Tibial artery (tissue), 4 donors: Measurements from ENCODE around the gene SPATS1.

ENCODE experiments used
- DNase-seq, 2 donors: peaks; one replicate each; pipeline ENCODE4 v3.0.0-alpha.2; 2019
- H3K27ac ChIP-seq, 2 donors: fragments of 200-600 bp; sonication (generic) in 1 of 2; 1 replicate in 1 of 2; 2 replicates in 1 of 2; pipeline ENCODE4 v1.5.1; 2018 to 2019; ENCODE audit warnings: mild to moderate bottlenecking in 1 of 2
- H3K27me3 ChIP-seq, 2 donors: fragments of 200-600 bp; sonication (generic) in 1 of 2; one replicate each; pipeline versions ENCODE4 v1.5.1 to v1.6.0; 2016 to 2019
- H3K36me3 ChIP-seq, 3 donors: fragments of 200-600 bp; sonication (generic) in 2 of 3; one replicate each; pipeline ENCODE4 v1.5.1; 2016 to 2019; ENCODE audit warnings: mild to moderate bottlenecking in 2 of 3
- H3K4me1 ChIP-seq, 4 donors: fragments of 200-600 bp; sonication (generic) in 2 of 4; 1 replicate in 3 of 4; 2 replicates in 1 of 4; pipeline ENCODE4 v1.5.1; 2016 to 2019
- H3K4me3 ChIP-seq, 2 donors: fragments of 200-600 bp; sonication (generic) in 1 of 2; 1 replicate in 1 of 2; 2 replicates in 1 of 2; pipeline ENCODE4 v1.5.1; 2018 to 2019; ENCODE audit warnings: mild to moderate bottlenecking in 2 of 2
- H3K9me3 ChIP-seq, 3 donors: fragments of 200-600 bp; sonication (generic) in 1 of 3; one replicate each; pipeline ENCODE4 v1.5.1; 2016 to 2019
- CTCF ChIP-seq, 2 experiments: fragments of 200-600 bp in 1 of 2; fragments of 450-650 bp in 1 of 2; IDR thresholded peaks; one replicate each; pipeline ENCODE4 v1.5.1; 2017 to 2019; ENCODE audit warnings: antibody characterized with exemption in 2 of 2, mild to moderate bottlenecking in 1 of 2, moderate library complexity in 1 of 2
- intact Hi-C: fragments of 100-400 bp; cut with DNase I; formaldehyde crosslinking; loops from one replicate; pipeline ENCODE4 v1.15.0; 2023; ENCODE audit warnings: low total_unique reads

SPATS1 gene

GRCh38 chr6:44363377-44363926, 21.0 kb downstream of the SPATS1 start:
- no peak for DNase-seq
- Histone ChIP-seq H3K4me3 (no peak overlapping the region), H3K27me3 (peaks cover 0 to 5% of the 10 kb centered on the region in 2 donors), H3K9me3 (no peaks in the 10 kb centered on the region), H3K36me3 (no peaks in the 10 kb centered on the region), H3K4me1 (no peaks in the 10 kb centered on the region), H3K27ac (no peak overlapping the region)
- no peak for TF ChIP-seq CTCF (IDR thresholded peaks at IDR 0.05)
- intact Hi-C loops: no loop called here

GRCh38 chr6:44366781-44367180, 24.3 kb downstream of the SPATS1 start:
- H3K4me1 ChIP-seq: no peaks in the 10 kb centered on the region
- intact Hi-C loops: no loop called here
- H3K9me3 ChIP-seq: no peaks in the 10 kb centered on the region
- no peak overlapping the region for H3K4me3 ChIP-seq
- no peak for DNase-seq
- H3K27ac ChIP-seq: no peak overlapping the region
- no peaks in the 10 kb centered on the region for H3K27me3 ChIP-seq
- no peak for TF ChIP-seq CTCF (IDR thresholded peaks at IDR 0.05)
- H3K36me3 ChIP-seq: no peaks in the 10 kb centered on the region

- no peaks in the 10 kb centered on the region for H3K4me1 ChIP-seq
- no peak for DNase-seq
- intact Hi-C loops: no loop called here
- no peak for TF ChIP-seq CTCF (IDR thresholded peaks at IDR 0.05)
- no peaks in the 10 kb centered on the region for H3K27me3 ChIP-seq
- no peaks in the 10 kb centered on the region for H3K36me3 ChIP-seq
- no peak overlapping the region for H3K4me3 ChIP-seq
- no peak overlapping the region for H3K27ac ChIP-seq
- no peaks in the 10 kb centered on the region for H3K9me3 ChIP-seq
These were observed 25.2 kb downstream of the SPATS1 start for GRCh38 chr6:44367681-44368080.

GRCh38 chr6:44373051-44373450, 30.6 kb downstream of the SPATS1 start:
- no peaks in the 10 kb centered on the region for H3K9me3 ChIP-seq
- H3K36me3 ChIP-seq: no peaks in the 10 kb centered on the region
- no peak overlapping the region for H3K4me3 ChIP-seq
- no peak for TF ChIP-seq CTCF (IDR thresholded peaks at IDR 0.05)
- intact Hi-C loops: no loop called here
- H3K27me3 ChIP-seq: peaks cover 0 to 14% of the 10 kb centered on the region in 2 donors
- H3K4me1 ChIP-seq: no peaks in the 10 kb centered on the region
- no peak for DNase-seq
- no peak overlapping the region for H3K27ac ChIP-seq

GRCh38 chr6:44373787-44374186, 31.3 kb downstream of the SPATS1 start:
- no peaks in the 10 kb centered on the region for H3K9me3 ChIP-seq
- H3K27me3 ChIP-seq: peaks cover 0 to 14% of the 10 kb centered on the region in 2 donors
- DNase-seq: no peak
- H3K27ac ChIP-seq: no peak overlapping the region
- no peak overlapping the region for H3K4me3 ChIP-seq
- no peaks in the 10 kb centered on the region for H3K4me1 ChIP-seq
- H3K36me3 ChIP-seq: no peaks in the 10 kb centered on the region
- TF ChIP-seq CTCF (IDR thresholded peaks at IDR 0.05): no peak
- intact Hi-C loops: no loop called here

- Histone ChIP-seq H3K27ac (no peak overlapping the region), H3K4me1 (no peaks in the 10 kb centered on the region), H3K4me3 (no peak overlapping the region), H3K9me3 (no peaks in the 10 kb centered on the region), H3K27me3 (peaks cover 0 to 14% of the 10 kb centered on the region in 2 donors), H3K36me3 (no peaks in the 10 kb centered on the region)
- TF ChIP-seq CTCF (IDR thresholded peaks at IDR 0.05): no peak
- intact Hi-C loops: no loop called here
- no peak for DNase-seq
These were observed 32.6 kb downstream of the SPATS1 start for GRCh38 chr6:44375071-44375470.
